Aorta (tissue), 5 donors: ENCODE measurements around the gene DDX31. TPM values are rescaled to one million over a fixed set of nuclear protein-coding genes. Genes with fewer than 3 reads are reported as not detected.

Experiments
- ATAC-seq: fragments of 200-7000 bp; cut with Tn5 transposase; one replicate; pipeline ENCODE4 v1.9.1; 2022; ENCODE audit warnings: moderate library complexity; ENCODE audit not compliant: low FRiP score
- DNase-seq, 2 donors: peaks; one replicate each; pipeline ENCODE4 v3.0.0-alpha.2; 2020
- H3K27ac ChIP-seq, 2 donors: one replicate each; pipeline ENCODE4 v1.5.1; 2013; ENCODE audit warnings: low read length in 2 of 2, mild to moderate bottlenecking in 2 of 2, moderate library complexity in 2 of 2, control low read depth in 1 of 2, inconsistent platforms in 1 of 2, low read depth in 1 of 2
- H3K27me3 ChIP-seq, 2 donors: one replicate each; pipeline ENCODE4 v1.6.1; 2013; ENCODE audit warnings: control low read depth in 1 of 2, low read length in 1 of 2, mild to moderate bottlenecking in 1 of 2, moderate library complexity in 1 of 2; ENCODE audit not compliant: insufficient read depth in 2 of 2, control insufficient read depth in 1 of 2
- H3K36me3 ChIP-seq, 2 donors: one replicate each; pipeline ENCODE4 v1.6.1; 2013; ENCODE audit warnings: control low read depth in 1 of 2, low read length in 1 of 2, mild to moderate bottlenecking in 1 of 2; ENCODE audit not compliant: insufficient read depth in 2 of 2, control insufficient read depth in 1 of 2
- H3K4me1 ChIP-seq, 2 donors: one replicate each; pipeline ENCODE4 v1.6.1; 2013; ENCODE audit warnings: low read length in 2 of 2, control low read depth in 1 of 2, mild to moderate bottlenecking in 1 of 2, moderate library complexity in 1 of 2; ENCODE audit not compliant: insufficient read depth in 2 of 2, control insufficient read depth in 1 of 2
- H3K4me3 ChIP-seq, 2 donors: one replicate each; pipeline ENCODE4 v1.5.1; 2013; ENCODE audit warnings: low read length in 2 of 2, control low read depth in 1 of 2, mild to moderate bottlenecking in 1 of 2
- H3K9me3 ChIP-seq: one replicate; pipeline ENCODE4 v1.6.1; 2013; ENCODE audit warnings: mild to moderate bottlenecking, low read length; ENCODE audit not compliant: control insufficient read depth
- WGBS, 2 donors: extraction: QIAGEN DNeasy Blood & Tissue Kit; methylation state at CpG; one replicate each; pipeline ENCODE4 v1.1.7; 2013; 5-methylcytosine and 5-hydroxymethylcytosine counted together
- intact Hi-C, 2 donors: fragments of 100-400 bp; cut with DNase I; formaldehyde crosslinking; loops; one replicate each; pipeline versions ENCODE4 v1.14.2 to v1.15.0; 2022
- polyA plus RNA-seq, 2 donors: library from polyadenylated mRNA; stranded (reverse); fragments of 200-250 nt; gene quantifications; one replicate each; pipeline ENCODE4 v1.2.3, GENCODE V29; 2013
- total RNA-seq, 2 donors: library from RNA; stranded (reverse); fragmentation: NEBNext Ultra II Directional; extraction: Animal tissue kit (Norgen Biotek cat#: 25700); gene quantifications; one replicate each; pipeline ENCODE4 v1.2.1, GENCODE V29; 2021
- donor health status: healthy with polysubstance abuse.
- donor health status: Bipolar disorder and iron deficiency.
- donor health status: DM: no; HTN: no; CAD: no.
- donor health status: DM: no; HTN: no; CAD: no.
- donor health status: DM: yes; HTN: yes; CAD: no.

The DDX31 gene
- total and polyA plus RNA-seq, 4 donors, result 2.8 to 14.1 (median 10.5) TPM

DNA sequence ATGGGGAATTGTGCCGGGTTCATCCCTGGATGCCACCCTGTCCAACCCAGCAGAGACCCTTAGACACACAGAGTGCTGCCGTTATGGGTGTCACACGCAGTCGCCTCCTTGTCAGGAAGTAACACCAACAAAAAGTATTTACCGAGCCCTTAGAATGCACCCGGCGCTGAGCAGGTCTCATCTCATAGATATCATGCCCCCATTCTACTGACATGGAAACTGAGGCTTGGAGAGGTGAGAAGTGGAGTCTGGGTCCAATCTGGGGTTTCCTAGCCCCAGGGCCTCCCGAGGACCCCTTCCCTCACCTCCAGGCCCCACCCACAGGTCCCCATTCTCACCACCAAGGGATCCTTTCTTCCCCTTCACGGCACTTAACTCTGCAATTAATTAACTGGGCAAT is 124.2 kb downstream of the DDX31 start:
- intact Hi-C loops, result no loop called here
- DNase-seq, result peak; percentile 2 to 51
- ATAC-seq, result no peak
- Histone ChIP-seq H3K4me3 (no peak overlapping the region), H3K4me1 (no peaks in the 10 kb centered on the region), H3K27me3 (peaks cover 0 to 2% of the 10 kb centered on the region in 2 donors), H3K9me3 (no peaks in the 10 kb centered on the region), H3K27ac (no peak overlapping the region), H3K36me3 (no peaks in the 10 kb centered on the region)
- 80 to 81% methylated on average over 9 of the region's 9 CpGs for WGBS, 2 donors

DNA sequence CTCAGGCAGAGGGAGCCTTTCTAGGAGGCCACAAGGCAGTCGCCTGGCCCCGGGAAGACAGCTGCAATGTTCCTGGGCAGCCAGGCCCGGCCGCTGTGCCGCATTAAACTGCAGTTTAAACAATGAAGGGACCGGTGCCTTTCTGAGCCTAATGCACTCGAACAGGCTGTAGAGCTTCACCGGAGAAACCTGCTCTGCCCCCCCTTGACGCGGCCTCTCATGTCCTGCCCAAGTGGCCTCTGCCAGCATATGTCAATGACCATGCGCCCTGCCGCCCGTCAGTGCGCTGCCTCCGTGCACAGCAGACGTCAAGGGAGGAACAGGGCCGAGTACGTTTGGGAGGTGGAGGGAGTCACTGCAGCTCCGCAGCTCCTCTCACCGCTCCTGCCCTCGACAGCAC is 125.8 kb downstream of the DDX31 start:
- Histone ChIP-seq H3K27me3 (peaks cover 0 to 2% of the 10 kb centered on the region in 2 donors), H3K4me3 (no peak overlapping the region), H3K27ac (no peak overlapping the region), H3K9me3 (no peaks in the 10 kb centered on the region), H3K36me3 (no peaks in the 10 kb centered on the region), H3K4me1 (no peaks in the 10 kb centered on the region)
- DNase-seq (peak in 1 of 2 donors; percentile 54), ATAC-seq (no peak)
- intact Hi-C loops, result no loop called here
- 40 to 41% methylated on average over 20 to 21 of the region's 21 CpGs for WGBS, 2 donors

DNA sequence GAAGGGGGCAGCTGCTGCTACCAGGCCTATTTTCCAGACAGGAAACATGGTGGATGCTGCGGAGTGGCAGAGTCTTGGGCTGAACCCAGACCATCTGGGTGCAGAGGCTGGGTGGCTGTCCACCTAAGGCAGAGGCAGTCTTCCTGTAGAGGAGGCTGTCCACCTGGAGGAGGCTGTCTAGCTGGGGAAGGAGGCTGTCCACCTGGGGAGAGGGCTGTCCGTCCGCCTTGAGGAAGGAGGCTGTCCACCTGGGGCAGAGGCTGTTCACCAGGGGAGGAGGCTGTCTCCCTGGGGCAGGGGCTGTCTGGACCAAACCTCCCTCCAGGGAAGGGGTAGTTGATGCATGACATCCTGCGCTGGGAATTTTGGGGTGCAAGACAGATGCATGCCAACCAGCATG is 126.5 kb downstream of the DDX31 start:
- no peaks in the 10 kb centered on the region for H3K36me3 ChIP-seq
- no peaks in the 10 kb centered on the region for H3K9me3 ChIP-seq
- no peak for ATAC-seq
- intact Hi-C loops, result no loop called here
- H3K4me3 ChIP-seq, result no peak overlapping the region
- peak; percentile 14 to 61 for DNase-seq
- peaks cover 0 to 2% of the 10 kb centered on the region in 2 donors for H3K27me3 ChIP-seq
- H3K4me1 ChIP-seq, result no peaks in the 10 kb centered on the region
- no peak overlapping the region for H3K27ac ChIP-seq
- 94 to 95% methylated on average over 4 of the region's 4 CpGs for WGBS, 2 donors

Other genes starting within 250 kb of the DDX31 start
- not detected for gene BARHL1, start 87.4 kb downstream of the DDX31 start, total RNA-seq
- not detected for gene BARHL1, start 87.4 kb downstream of the DDX31 start, polyA plus RNA-seq
- gene GTF3C4, start 481 bp upstream of the DDX31 start, total RNA-seq, result 10 to 100 TPM in 1 of 2 donors, 1 to 10 TPM in 1; 8.2 to 12.1 TPM
- gene GTF3C4, start 481 bp upstream of the DDX31 start, polyA plus RNA-seq, result 1 to 10 TPM; 2.5 to 3.3 TPM
- under 1 TPM; 0.71 to 0.72 TPM for gene AK8, start 208.3 kb upstream of the DDX31 start, total RNA-seq
- under 1 TPM in 1 of 2 donors, not detected in 1; 0.38 TPM for gene AK8, start 208.3 kb upstream of the DDX31 start, polyA plus RNA-seq
- 1 to 10 TPM; 2.3 to 5.5 TPM for gene SPACA9, start 208.9 kb upstream of the DDX31 start, total RNA-seq
- 1 to 10 TPM; 4.6 to 7.9 TPM for gene SPACA9, start 208.9 kb upstream of the DDX31 start, polyA plus RNA-seq